ENCODE results near the gene UIMC1. TPM values are rescaled to one million over a fixed set of nuclear protein-coding genes. Genes with fewer than 3 reads are reported as not detected.

The UIMC1 gene
- total RNA-seq, 1 donor from 2014 or later, result 65.2 TPM

GRCh38 chr5:176887252-176887849 lies 119.2 kb downstream of the UIMC1 start:
- peaks cover 5% of the 10 kb centered on the region for H3K27me3 Mint-ChIP-seq
- H3K4me1 Mint-ChIP-seq, result peaks cover 6% of the 10 kb centered on the region
- H3K9me3 Mint-ChIP-seq, result no peaks in the 10 kb centered on the region
- intact Hi-C loops (cut with micrococcal nuclease), result no loop called here
- no peak overlapping the region for H3K27ac Mint-ChIP-seq
- no peaks in the 10 kb centered on the region for H3K36me3 Mint-ChIP-seq (ENCODE audit: low read depth)
- H3K4me3 Mint-ChIP-seq, result no peak overlapping the region
- DNase-seq, result no peak

GRCh38 chr5:176886336-176887251 lies 120.0 kb downstream of the UIMC1 start:
- H3K27me3 Mint-ChIP-seq, result peaks cover 2% of the 10 kb centered on the region
- no peak for DNase-seq
- intact Hi-C loops (cut with micrococcal nuclease), result no loop called here
- H3K27ac Mint-ChIP-seq, result no peak overlapping the region
- no peaks in the 10 kb centered on the region for H3K36me3 Mint-ChIP-seq (ENCODE audit: low read depth)
- H3K4me3 Mint-ChIP-seq, result no peak overlapping the region
- no peaks in the 10 kb centered on the region for H3K9me3 Mint-ChIP-seq
- peaks cover 6% of the 10 kb centered on the region for H3K4me1 Mint-ChIP-seq

- intact Hi-C loops (cut with micrococcal nuclease), result no loop called here
- DNase-seq, result no peak
- H3K9me3 Mint-ChIP-seq, result no peaks in the 10 kb centered on the region
- H3K4me1 Mint-ChIP-seq, result peaks cover 6% of the 10 kb centered on the region
- no peak overlapping the region for H3K27ac Mint-ChIP-seq
- no peaks in the 10 kb centered on the region for H3K27me3 Mint-ChIP-seq
- H3K4me3 Mint-ChIP-seq, result no peak overlapping the region
- H3K36me3 Mint-ChIP-seq (ENCODE audit: low read depth), result no peaks in the 10 kb centered on the region
These were observed 122.0 kb downstream of the UIMC1 start for GRCh38 chr5:176884571-176884890.

- intact Hi-C loops (cut with micrococcal nuclease), result no loop called here
- no peaks in the 10 kb centered on the region for H3K27me3 Mint-ChIP-seq
- H3K36me3 Mint-ChIP-seq (ENCODE audit: low read depth), result no peaks in the 10 kb centered on the region
- H3K27ac Mint-ChIP-seq, result no peak overlapping the region
- H3K4me1 Mint-ChIP-seq, result peaks cover 6% of the 10 kb centered on the region
- DNase-seq, result no peak
- H3K9me3 Mint-ChIP-seq, result no peaks in the 10 kb centered on the region
- no peak overlapping the region for H3K4me3 Mint-ChIP-seq
These were observed 122.6 kb downstream of the UIMC1 start for GRCh38 chr5:176883700-176884570.

GRCh38 chr5:176882567-176882903 lies 124.0 kb downstream of the UIMC1 start:
- intact Hi-C loops (cut with micrococcal nuclease), result no loop called here
- H3K9me3 Mint-ChIP-seq, result no peaks in the 10 kb centered on the region
- H3K4me1 Mint-ChIP-seq, result peaks cover 6% of the 10 kb centered on the region
- no peak overlapping the region for H3K4me3 Mint-ChIP-seq
- no peaks in the 10 kb centered on the region for H3K36me3 Mint-ChIP-seq (ENCODE audit: low read depth)
- DNase-seq, result no peak
- H3K27me3 Mint-ChIP-seq, result no peaks in the 10 kb centered on the region
- no peak overlapping the region for H3K27ac Mint-ChIP-seq

- H3K4me1 Mint-ChIP-seq, result peaks cover 6% of the 10 kb centered on the region
- no peak for DNase-seq
- intact Hi-C loops (cut with micrococcal nuclease), result no loop called here
- no peak overlapping the region for H3K4me3 Mint-ChIP-seq
- no peaks in the 10 kb centered on the region for H3K9me3 Mint-ChIP-seq
- H3K27me3 Mint-ChIP-seq, result no peaks in the 10 kb centered on the region
- H3K27ac Mint-ChIP-seq, result no peak overlapping the region
- H3K36me3 Mint-ChIP-seq (ENCODE audit: low read depth), result no peaks in the 10 kb centered on the region
These were observed 124.6 kb downstream of the UIMC1 start for GRCh38 chr5:176881816-176882566.

- peaks cover 6% of the 10 kb centered on the region for H3K4me1 Mint-ChIP-seq
- no peaks in the 10 kb centered on the region for H3K9me3 Mint-ChIP-seq
- no peak for DNase-seq
- no peak overlapping the region for H3K27ac Mint-ChIP-seq
- intact Hi-C loops (cut with micrococcal nuclease), result no loop called here
- no peak overlapping the region for H3K4me3 Mint-ChIP-seq
- H3K36me3 Mint-ChIP-seq (ENCODE audit: low read depth), result no peaks in the 10 kb centered on the region
- peaks cover 3% of the 10 kb centered on the region for H3K27me3 Mint-ChIP-seq
These were observed 125.4 kb downstream of the UIMC1 start for GRCh38 chr5:176881021-176881749.

- DNase-seq, result no peak
- Mint-ChIP-seq H3K27ac (no peak overlapping the region), H3K36me3 (ENCODE audit: low read depth) (no peaks in the 10 kb centered on the region), H3K4me3 (no peak overlapping the region), H3K4me1 (peaks cover 10% of the 10 kb centered on the region), H3K9me3 (no peaks in the 10 kb centered on the region), H3K27me3 (peaks cover 10% of the 10 kb centered on the region)
- intact Hi-C loops (cut with micrococcal nuclease), result no loop called here
These were observed 126.1 kb downstream of the UIMC1 start for GRCh38 chr5:176880366-176881020.

- Mint-ChIP-seq H3K27me3 (peaks cover 17% of the 10 kb centered on the region), H3K4me3 (no peak overlapping the region), H3K4me1 (peaks cover 8% of the 10 kb centered on the region), H3K27ac (no peak overlapping the region), H3K36me3 (ENCODE audit: low read depth) (no peaks in the 10 kb centered on the region), H3K9me3 (no peaks in the 10 kb centered on the region)
- DNase-seq, result no peak
- intact Hi-C loops (cut with micrococcal nuclease), result no loop called here
These were observed 126.8 kb downstream of the UIMC1 start for GRCh38 chr5:176879663-176880361.

GRCh38 chr5:176878906-176879662 lies 127.5 kb downstream of the UIMC1 start:
- H3K27ac Mint-ChIP-seq, result no peak overlapping the region
- no peaks in the 10 kb centered on the region for H3K9me3 Mint-ChIP-seq
- peaks cover 5% of the 10 kb centered on the region for H3K4me1 Mint-ChIP-seq
- peaks cover 17% of the 10 kb centered on the region for H3K27me3 Mint-ChIP-seq
- no peak for DNase-seq
- no peak overlapping the region for H3K4me3 Mint-ChIP-seq
- intact Hi-C loops (cut with micrococcal nuclease), result no loop called here
- no peaks in the 10 kb centered on the region for H3K36me3 Mint-ChIP-seq (ENCODE audit: low read depth)

GRCh38 chr5:176878463-176878862 lies 128.1 kb downstream of the UIMC1 start:
- Mint-ChIP-seq H3K4me1 (peaks cover 5% of the 10 kb centered on the region), H3K4me3 (no peak overlapping the region), H3K36me3 (ENCODE audit: low read depth) (no peaks in the 10 kb centered on the region), H3K27me3 (peaks cover 17% of the 10 kb centered on the region), H3K9me3 (no peaks in the 10 kb centered on the region), H3K27ac (no peak overlapping the region)
- DNase-seq, result no peak
- intact Hi-C loops (cut with micrococcal nuclease), result no loop called here

All from activated CD4-positive, alpha-beta T cell treated with anti-CD3 and anti-CD28 coated beads, Interleukin-2, amount 10 ng/mL, durations not matched to agents 24 days and 14 days (primary cell).